Activated CD8-positive, alpha-beta T cell treated with anti-CD3 and anti-CD28 coated beads for 36 hours (primary cell): ENCODE measurements around the gene LSM11. TPM values are rescaled to one million over a fixed set of nuclear protein-coding genes. Genes with fewer than 3 reads are reported as not detected.
A peak's percentile ranks its signal among the peaks of the same experiment; 100 is the strongest.

Source experiments
- ATAC-seq: fragments of 200-7000 bp; cut with Tn5 transposase; one replicate; pipeline ENCODE4 v1.10.0; 2021; ENCODE audit warnings: mild to moderate bottlenecking, moderate library complexity
- CTCF ChIA-PET: fragments of 350-600 bp; sonication (Branson Sonifier 250); formaldehyde crosslinking; loops from one replicate; lab custom pipeline; 2021; ENCODE audit warnings: antibody characterized with exemption; lab: Charles Lee
- POLR2A ChIA-PET: fragments of 350-600 bp; sonication (Branson Sonifier 250); formaldehyde crosslinking; loops from one replicate; lab custom pipeline; 2021; ENCODE audit warnings: antibody characterized with exemption; lab: Charles Lee
- DNase-seq: peaks from one replicate; pipeline ENCODE4 v3.0.0-alpha.2; 2020
- H3K27ac Mint-ChIP-seq: one replicate; pipeline ENCODE4 v1.8.0; 2021; ENCODE audit warnings: mild to moderate bottlenecking, mixed read lengths
- H3K27me3 Mint-ChIP-seq: one replicate; pipeline ENCODE4 v1.8.0; 2021; ENCODE audit warnings: mixed read lengths
- H3K36me3 Mint-ChIP-seq: one replicate; pipeline ENCODE4 v1.8.0; 2021; ENCODE audit warnings: low read depth, mixed read lengths
- H3K4me1 Mint-ChIP-seq: one replicate; pipeline ENCODE4 v1.8.0; 2021; ENCODE audit warnings: low read depth, mixed read lengths
- H3K4me3 Mint-ChIP-seq: one replicate; pipeline ENCODE4 v1.8.0; 2021; ENCODE audit warnings: mild to moderate bottlenecking, moderate library complexity, mixed read lengths
- H3K9me3 Mint-ChIP-seq: one replicate; pipeline ENCODE4 v1.8.0; 2021; ENCODE audit warnings: mixed read lengths
- intact Hi-C: fragments of 100-400 bp; cut with micrococcal nuclease; formaldehyde crosslinking; loops from one replicate; pipeline ENCODE4 v1.10.0; 2022
- total RNA-seq, 2 experiments: library from RNA; stranded (reverse); gene quantifications; one replicate each; pipeline ENCODE4 v1.2.3, GENCODE V29; 2021
- TF ChIP-seq, protein P1 (sequence below): fragments of 200-600 bp; IDR thresholded peaks from one replicate; pipeline ENCODE4 v1.8.0; 2022; ENCODE audit warnings: antibody characterized with exemption, mild to moderate bottlenecking

The LSM11 gene
- total RNA-seq, 2 experiments from 2014 or later = 7.0 to 7.3 TPM

DNA sequence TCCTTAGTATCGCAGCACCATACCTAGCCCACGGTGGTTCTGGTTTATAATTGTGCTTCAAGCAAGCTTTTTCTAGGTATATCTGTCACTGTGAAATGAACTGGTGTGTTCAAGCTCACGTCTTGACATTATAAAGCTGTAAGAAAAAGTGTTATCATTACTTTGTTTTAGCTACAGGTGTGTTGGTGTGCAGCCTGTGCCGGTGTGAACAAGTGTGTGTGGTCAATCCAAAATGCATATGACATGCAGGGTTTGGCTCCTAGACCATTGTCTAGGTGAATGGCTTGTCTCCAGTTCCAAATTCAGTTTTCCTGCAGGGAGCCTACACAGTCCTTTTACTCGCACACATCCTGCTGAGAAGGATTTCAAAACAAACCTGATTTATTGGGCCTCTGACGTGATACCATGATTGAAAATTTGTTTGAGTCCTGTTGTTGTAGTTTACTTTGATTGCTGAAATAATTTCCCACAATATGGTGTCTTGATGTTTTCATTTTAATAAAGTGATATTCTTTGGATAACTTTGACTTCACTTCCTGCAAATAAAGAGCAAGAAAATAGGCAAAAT is 3.7 kb downstream of the LSM11 start:
- no peak for DNase-seq
- ATAC-seq = no peak
- H3K27ac Mint-ChIP-seq = no peak overlapping the region
- POLR2A ChIA-PET = no interaction called here
- H3K36me3 Mint-ChIP-seq = peaks cover 14% of the 10 kb centered on the region
- peaks cover 56% of the 10 kb centered on the region for H3K4me1 Mint-ChIP-seq
- no peak overlapping the region for H3K4me3 Mint-ChIP-seq
- no peaks in the 10 kb centered on the region for H3K27me3 Mint-ChIP-seq
- TF ChIP-seq, protein P1, sequence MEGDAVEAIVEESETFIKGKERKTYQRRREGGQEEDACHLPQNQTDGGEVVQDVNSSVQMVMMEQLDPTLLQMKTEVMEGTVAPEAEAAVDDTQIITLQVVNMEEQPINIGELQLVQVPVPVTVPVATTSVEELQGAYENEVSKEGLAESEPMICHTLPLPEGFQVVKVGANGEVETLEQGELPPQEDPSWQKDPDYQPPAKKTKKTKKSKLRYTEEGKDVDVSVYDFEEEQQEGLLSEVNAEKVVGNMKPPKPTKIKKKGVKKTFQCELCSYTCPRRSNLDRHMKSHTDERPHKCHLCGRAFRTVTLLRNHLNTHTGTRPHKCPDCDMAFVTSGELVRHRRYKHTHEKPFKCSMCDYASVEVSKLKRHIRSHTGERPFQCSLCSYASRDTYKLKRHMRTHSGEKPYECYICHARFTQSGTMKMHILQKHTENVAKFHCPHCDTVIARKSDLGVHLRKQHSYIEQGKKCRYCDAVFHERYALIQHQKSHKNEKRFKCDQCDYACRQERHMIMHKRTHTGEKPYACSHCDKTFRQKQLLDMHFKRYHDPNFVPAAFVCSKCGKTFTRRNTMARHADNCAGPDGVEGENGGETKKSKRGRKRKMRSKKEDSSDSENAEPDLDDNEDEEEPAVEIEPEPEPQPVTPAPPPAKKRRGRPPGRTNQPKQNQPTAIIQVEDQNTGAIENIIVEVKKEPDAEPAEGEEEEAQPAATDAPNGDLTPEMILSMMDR = no peak
- intact Hi-C loops = no loop called here
- H3K9me3 Mint-ChIP-seq = no peaks in the 10 kb centered on the region
- CTCF ChIA-PET = interaction anchor here (1.1 to 6.5 kb wide), 2 partner anchors 14 to 23 kb away, joined by 4 to 51 read pairs; no protein-coding TSS in a partner anchor

DNA sequence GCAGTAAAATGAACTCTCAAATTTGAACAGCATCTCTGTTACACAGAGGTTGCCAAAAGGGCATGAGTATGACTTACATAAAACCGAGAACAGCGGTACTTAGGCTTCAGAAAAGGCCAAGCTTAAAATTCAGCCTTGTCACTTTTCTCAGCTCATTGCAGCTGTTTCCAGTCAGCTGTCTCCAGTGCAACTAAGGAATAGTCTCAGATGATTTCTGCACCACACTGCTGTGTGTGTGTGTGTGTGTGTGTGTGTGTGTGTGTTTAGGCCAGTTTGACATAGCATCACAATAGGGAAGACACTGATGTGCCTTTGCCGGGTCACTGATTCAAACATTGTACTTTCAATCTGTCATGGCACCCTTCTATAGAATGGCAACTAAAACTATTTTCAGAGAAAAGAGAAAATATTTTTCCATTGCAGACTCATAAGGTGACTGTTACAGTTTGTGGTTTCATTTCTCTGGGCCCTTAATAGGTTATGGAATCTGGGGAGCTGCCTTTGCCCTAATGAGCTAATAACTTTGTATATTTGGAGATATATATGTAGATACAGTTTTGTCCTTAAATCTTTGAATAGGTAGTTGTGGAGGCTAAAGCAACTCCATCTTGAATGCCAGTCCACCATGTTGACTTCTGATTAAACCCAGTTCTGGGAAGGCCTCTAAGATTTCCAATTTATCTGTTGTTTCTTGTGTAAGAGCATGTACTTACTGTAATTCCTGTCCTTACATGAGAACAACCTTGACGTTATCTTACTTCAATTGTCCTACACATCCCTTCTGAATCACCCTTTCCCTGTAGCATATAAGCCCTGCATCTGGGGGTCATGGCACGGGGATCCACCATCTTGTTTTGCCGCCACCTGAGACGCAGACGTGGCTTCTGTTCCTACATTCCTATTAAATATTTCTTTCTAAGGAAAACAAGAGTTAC is 4.5 kb downstream of the LSM11 start:
- ATAC-seq (peak; percentile 5), DNase-seq (peak; percentile 15)
- Mint-ChIP-seq H3K4me3 (no peak overlapping the region), H3K27ac (peak overlapping the region; percentile 16), H3K27me3 (no peaks in the 10 kb centered on the region), H3K4me1 (peaks cover 51% of the 10 kb centered on the region), H3K36me3 (peaks cover 17% of the 10 kb centered on the region), H3K9me3 (no peaks in the 10 kb centered on the region)
- ChIA-PET POLR2A (interaction anchor here (0.6 to 0.9 kb wide), 2 partner anchors 10 kb away, joined by 4 read pairs; no protein-coding TSS in a partner anchor), CTCF (interaction anchor here (0.9 to 6.5 kb wide), 5 partner anchors 13 to 392 kb away, joined by 3 to 51 read pairs (median 3); no protein-coding TSS in a partner anchor)
- TF ChIP-seq, protein P1 = no peak
- intact Hi-C loops = no loop called here

DNA sequence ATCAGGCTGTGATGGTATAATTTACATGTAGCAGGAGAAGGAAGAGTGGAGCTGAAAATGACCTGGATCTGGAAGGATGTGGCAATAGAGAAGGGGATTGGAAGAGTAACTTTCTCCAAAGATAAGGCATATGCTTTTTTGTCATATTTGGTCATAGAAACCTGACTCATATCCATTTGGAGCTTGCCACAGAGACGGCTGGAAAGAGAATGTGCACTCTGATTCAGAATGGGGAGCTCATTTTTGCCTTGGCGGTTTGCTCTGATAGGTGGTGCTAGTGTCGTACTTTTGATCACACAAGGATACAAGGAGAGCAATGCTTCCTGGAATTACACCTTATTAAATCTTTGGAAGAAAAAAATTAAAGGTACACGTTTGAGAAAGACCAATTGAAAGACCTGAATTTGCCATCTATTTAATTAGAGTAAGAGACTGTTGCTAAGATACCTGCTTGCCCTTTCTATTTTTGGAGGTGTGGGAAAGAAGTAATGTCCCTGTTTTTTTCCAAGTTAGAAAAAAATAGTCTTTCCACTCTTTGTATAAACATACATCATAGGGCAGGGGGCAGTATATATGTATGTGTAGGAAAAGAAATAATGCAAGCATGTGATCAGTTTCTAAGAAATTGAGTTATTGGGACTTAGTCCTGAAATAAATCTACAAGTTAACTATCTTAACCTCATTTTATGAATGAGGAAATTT is 5.4 kb downstream of the LSM11 start:
- TF ChIP-seq, protein P1 = no peak
- Mint-ChIP-seq H3K4me1 (peaks cover 48% of the 10 kb centered on the region), H3K27me3 (no peaks in the 10 kb centered on the region), H3K36me3 (peaks cover 20% of the 10 kb centered on the region), H3K27ac (no peak overlapping the region), H3K4me3 (no peak overlapping the region), H3K9me3 (no peaks in the 10 kb centered on the region)
- no peak for DNase-seq
- no peak for ATAC-seq
- CTCF ChIA-PET = interaction anchor here (0.9 to 6.5 kb wide), 4 partner anchors 12 to 393 kb away, joined by 3 to 51 read pairs (median 3); no protein-coding TSS in a partner anchor
- intact Hi-C loops = no loop called here
- POLR2A ChIA-PET = interaction anchor here (0.6 to 0.9 kb wide), 2 partner anchors 9 to 11 kb away, joined by 4 read pairs; no protein-coding TSS in a partner anchor

DNA sequence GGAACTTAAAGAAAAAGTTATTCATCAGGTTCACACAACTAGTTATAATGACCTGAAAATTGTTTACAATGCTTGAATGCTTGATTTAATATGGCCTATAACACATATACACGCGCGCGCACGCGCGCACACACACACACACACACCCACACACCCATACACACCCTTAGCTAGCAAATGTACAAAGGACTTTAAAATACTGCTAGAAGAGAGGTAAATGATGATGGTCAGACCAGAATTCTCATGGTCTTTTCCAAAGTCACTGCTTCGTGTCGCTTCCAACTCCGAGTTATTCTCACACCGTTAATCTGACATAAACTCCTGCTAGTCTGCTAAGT is 5.9 kb downstream of the LSM11 start:
- TF ChIP-seq, protein P1 = no peak
- no peak for DNase-seq
- Mint-ChIP-seq H3K27ac (no peak overlapping the region), H3K36me3 (peaks cover 17% of the 10 kb centered on the region), H3K27me3 (no peaks in the 10 kb centered on the region), H3K9me3 (no peaks in the 10 kb centered on the region), H3K4me1 (peaks cover 45% of the 10 kb centered on the region), H3K4me3 (no peak overlapping the region)
- intact Hi-C loops = no loop called here
- ChIA-PET POLR2A (no interaction called here), CTCF (interaction anchor here (1.3 kb wide), 1 partner anchor 199 kb away, joined by 3 read pairs; no protein-coding TSS in a partner anchor)
- ATAC-seq = no peak
